H9 (cell line): ENCODE data around the gene MRPL21. TPM values are rescaled to one million over a fixed set of nuclear protein-coding genes. Genes with fewer than 3 reads are reported as not detected.

Experiments used
- DNase-seq: peaks from one replicate; pipeline ENCODE4 v3.0.0-alpha.2; 2017
- H2AFZ ChIP-seq: one replicate; pipeline ENCODE4 v1.6.1; 2013; ENCODE audit warnings: mild to moderate bottlenecking, low read length, control low read depth, moderate library complexity
- H2AK5ac ChIP-seq: 2 replicates; pipeline ENCODE4 v1.6.1; 2013; ENCODE audit warnings: low read length, control low read depth, mixed read lengths; ENCODE audit not compliant: insufficient read length
- H2BK120ac ChIP-seq: one replicate; pipeline ENCODE4 v1.6.1; 2013; ENCODE audit warnings: low read depth, mild to moderate bottlenecking, low read length, control low read depth, inconsistent platforms; ENCODE audit not compliant: poor library complexity, severe bottlenecking
- H2BK12ac ChIP-seq: 2 replicates; pipeline ENCODE4 v1.6.1; 2013; ENCODE audit warnings: low read length, control low read depth, mixed read lengths, low read depth; ENCODE audit not compliant: insufficient read length
- H2BK15ac ChIP-seq: 2 replicates; pipeline ENCODE4 v1.6.1; 2013; ENCODE audit warnings: low read depth, low read length, control low read depth
- H2BK20ac ChIP-seq: one replicate; pipeline ENCODE4 v1.6.1; 2013; ENCODE audit warnings: low read depth, mild to moderate bottlenecking, low read length, control low read depth, inconsistent platforms; ENCODE audit not compliant: poor library complexity, severe bottlenecking
- H2BK5ac ChIP-seq: 2 replicates; pipeline ENCODE4 v1.6.1; 2013; ENCODE audit warnings: low read length, control low read depth, mixed read lengths; ENCODE audit not compliant: insufficient read length
- H3K14ac ChIP-seq: 2 replicates; pipeline ENCODE4 v1.6.1; 2013; ENCODE audit warnings: low read length, control low read depth; ENCODE audit not compliant: insufficient read depth
- H3K18ac ChIP-seq: 2 replicates; pipeline ENCODE4 v1.6.1; 2013; ENCODE audit warnings: low read depth, mild to moderate bottlenecking, mixed read lengths, low read length, control low read depth; ENCODE audit not compliant: insufficient read length
- H3K23ac ChIP-seq: 2 replicates; pipeline ENCODE4 v1.6.1; 2013; ENCODE audit warnings: low read length, control low read depth, mixed read lengths, low read depth; ENCODE audit not compliant: insufficient read length
- H3K23me2 ChIP-seq: 2 replicates; pipeline ENCODE4 v1.6.1; 2013; ENCODE audit warnings: low read depth, mild to moderate bottlenecking, mixed read lengths, low read length, control low read depth; ENCODE audit not compliant: insufficient read length, poor library complexity, severe bottlenecking
- H3K27ac ChIP-seq: 2 replicates; pipeline ENCODE4 v1.5.1; 2013; ENCODE audit warnings: low read length, control low read depth, mixed read lengths, low read depth; ENCODE audit not compliant: insufficient read length
- H3K27me3 ChIP-seq: 2 replicates; pipeline ENCODE4 v1.6.1; 2013; ENCODE audit warnings: low read length, control low read depth, inconsistent platforms; ENCODE audit not compliant: insufficient read depth
- H3K4ac ChIP-seq: 2 replicates; pipeline ENCODE4 v1.6.1; 2013; ENCODE audit warnings: low read depth, mild to moderate bottlenecking, control low read depth, inconsistent platforms, low read length, moderate library complexity
- H3K4me1 ChIP-seq: 2 replicates; pipeline ENCODE4 v1.6.1; 2013; ENCODE audit warnings: low read length, control low read depth, inconsistent platforms; ENCODE audit not compliant: insufficient read depth
- H3K4me2 ChIP-seq: 2 replicates; pipeline ENCODE4 v1.6.1; 2013; ENCODE audit warnings: low read length, control low read depth, mixed read lengths; ENCODE audit not compliant: insufficient read length, insufficient read depth
- H3K56ac ChIP-seq: 2 replicates; pipeline ENCODE4 v1.6.1; 2013; ENCODE audit warnings: low read depth, mild to moderate bottlenecking, mixed read lengths, low read length, control low read depth; ENCODE audit not compliant: insufficient read length
- H3K79me1 ChIP-seq: 2 replicates; pipeline ENCODE4 v1.6.1; 2013; ENCODE audit warnings: low read depth, mild to moderate bottlenecking, moderate library complexity, low read length, control low read depth, inconsistent platforms; ENCODE audit not compliant: insufficient read depth, poor library complexity, severe bottlenecking
- H3K79me2 ChIP-seq: 2 replicates; pipeline ENCODE4 v1.6.1; 2013; ENCODE audit warnings: low read length, control low read depth, inconsistent platforms; ENCODE audit not compliant: insufficient read depth
- H3K9ac ChIP-seq: 2 replicates; pipeline ENCODE4 v1.6.1; 2013; ENCODE audit warnings: low read length, control low read depth, mixed read lengths; ENCODE audit not compliant: insufficient read length; ENCODE audit errors: extremely low read depth
- H3K9me3 ChIP-seq: one replicate; pipeline ENCODE4 v1.6.1; 2013; ENCODE audit warnings: low read depth, low read length, inconsistent platforms; ENCODE audit not compliant: control insufficient read depth
- H3T11ph ChIP-seq: one replicate; pipeline ENCODE4 v1.6.1; 2013; ENCODE audit warnings: mild to moderate bottlenecking, low read length, control low read depth, inconsistent platforms
- H4K20me1 ChIP-seq: one replicate; pipeline ENCODE4 v1.6.1; 2013; ENCODE audit not compliant: control insufficient read depth, insufficient read length, insufficient read depth
- H4K5ac ChIP-seq: 2 replicates; pipeline ENCODE4 v1.6.1; 2013; ENCODE audit warnings: low read depth, mild to moderate bottlenecking, mixed read lengths, low read length, control low read depth; ENCODE audit not compliant: insufficient read length
- H4K8ac ChIP-seq: replicated peaks from 2 replicates; pipeline ENCODE4 v1.6.1; 2013; ENCODE audit warnings: low read length, control low read depth, mixed read lengths, low read depth; ENCODE audit not compliant: insufficient read length
- H4K91ac ChIP-seq: 2 replicates; pipeline ENCODE4 v1.6.1; 2013; ENCODE audit warnings: low read depth, mild to moderate bottlenecking, moderate library complexity, mixed read lengths, low read length, control low read depth; ENCODE audit not compliant: insufficient read length
- H3K27ac Mint-ChIP-seq, 3 experiments: 2 replicates in 2 of 3; 3 replicates in 1 of 3; pipeline ENCODE4 v1.8.0; 2020 to 2021; ENCODE audit warnings: mixed read lengths in 3 of 3, mild to moderate bottlenecking in 1 of 3, moderate library complexity in 1 of 3
- H3K27me3 Mint-ChIP-seq: 2 replicates; pipeline ENCODE4 v1.8.0; 2021; ENCODE audit warnings: low read depth, mild to moderate bottlenecking, moderate library complexity, mixed read lengths
- H3K36me3 Mint-ChIP-seq, 3 experiments: 2 replicates in 2 of 3; 3 replicates in 1 of 3; pipeline ENCODE4 v1.8.0; 2020 to 2021; ENCODE audit warnings: low read depth in 3 of 3, mixed read lengths in 3 of 3; ENCODE audit not compliant: insufficient read depth in 1 of 3
- H3K4me1 Mint-ChIP-seq, 2 experiments: 2 replicates each; pipeline ENCODE4 v1.8.0; 2020; ENCODE audit warnings: mixed read lengths in 2 of 2
- H3K4me3 Mint-ChIP-seq, 2 experiments: 2 replicates in 1 of 2; 3 replicates in 1 of 2; pipeline ENCODE4 v1.8.0; 2020 to 2021; ENCODE audit warnings: mild to moderate bottlenecking in 2 of 2, mixed read lengths in 2 of 2, moderate library complexity in 1 of 2
- H3K9me3 Mint-ChIP-seq, 2 experiments: 2 replicates in 1 of 2; 3 replicates in 1 of 2; pipeline ENCODE4 v1.8.0; 2020; ENCODE audit warnings: mild to moderate bottlenecking in 2 of 2, mixed read lengths in 2 of 2, moderate library complexity in 1 of 2
- WGBS: extraction: QIAGEN DNeasy Blood & Tissue Kit; methylation state at CpG from one replicate; pipeline ENCODE4 v1.1.7; 2013; ENCODE audit warnings: missing lambda C conversion rate, low lambda C conversion rate, mixed read lengths; ENCODE audit not compliant: insufficient read length; ENCODE audit errors: extremely low coverage; 5-methylcytosine and 5-hydroxymethylcytosine counted together
- total RNA-seq: library from RNA; stranded (reverse); gene quantifications from 2 replicates; pipeline ENCODE4 v1.2.1, GENCODE V29; 2021
- TF ChIP-seq, protein P1 (sequence below): fragments of 200-600 bp; sonication (generic); conservative IDR thresholded peaks from 3 replicates; pipeline ENCODE4 v1.8.0; 2021; ENCODE audit warnings: antibody characterized with exemption, mild to moderate bottlenecking

The MRPL21 gene
- total RNA-seq, 1 experiment from 2014 or later, result 91.5 TPM

DNA sequence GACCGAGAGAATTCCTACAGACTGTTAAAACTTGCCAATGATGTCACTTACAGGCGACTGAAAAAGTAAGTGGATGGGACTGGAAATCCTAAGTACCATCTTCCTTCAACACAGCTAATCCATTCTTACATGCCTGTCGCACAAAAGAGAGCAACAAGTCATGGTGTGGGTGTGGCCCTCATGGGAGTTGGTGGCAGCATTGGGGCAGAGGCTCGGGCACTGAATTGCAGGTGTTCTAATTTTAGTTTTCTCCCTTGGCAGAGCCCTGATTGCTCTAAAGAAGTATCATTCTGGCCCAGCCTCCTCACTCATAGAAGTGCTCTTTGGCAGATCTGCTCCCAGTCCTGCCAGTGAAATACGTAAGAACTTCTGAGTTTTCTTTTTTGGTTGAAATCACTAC is 4.6 kb upstream of the MRPL21 start:
- H2BK15ac ChIP-seq, result no peak overlapping the region
- Mint-ChIP-seq H3K4me1 (peaks cover 9 to 16% of the 10 kb centered on the region in 2 experiments), H3K27ac (no peak overlapping the region), H3K4me3 (no peak overlapping the region), H3K9me3 (no peaks in the 10 kb centered on the region), H3K36me3 (peaks cover 15 to 56% (median 48%) of the 10 kb centered on the region in 3 experiments; a peak in 6 of 7 replicates), H3K27me3 (no peaks in the 10 kb centered on the region)
- no peak overlapping the region for H3K9ac ChIP-seq
- no CpG with 5 or more reads among the region's 5 CpGs for WGBS
- no peak overlapping the region for H3K18ac ChIP-seq
- H3K79me1 ChIP-seq, result peaks cover 5% of the 10 kb centered on the region
- H3K4me1 ChIP-seq, result no peaks in the 10 kb centered on the region
- H4K5ac ChIP-seq, result no peak overlapping the region
- DNase-seq, result no peak
- H4K91ac ChIP-seq, result no peak overlapping the region
- no peaks in the 10 kb centered on the region for H3K9me3 ChIP-seq
- H2BK20ac ChIP-seq, result no peak overlapping the region
- H3K14ac ChIP-seq, result no peak overlapping the region
- H2AFZ ChIP-seq, result no peak overlapping the region
- H3K27ac ChIP-seq, result no peak overlapping the region
- no peaks in the 10 kb centered on the region for H4K20me1 ChIP-seq
- H3K23me2 ChIP-seq, result peaks cover 11% of the 10 kb centered on the region
- TF ChIP-seq, protein P1, sequence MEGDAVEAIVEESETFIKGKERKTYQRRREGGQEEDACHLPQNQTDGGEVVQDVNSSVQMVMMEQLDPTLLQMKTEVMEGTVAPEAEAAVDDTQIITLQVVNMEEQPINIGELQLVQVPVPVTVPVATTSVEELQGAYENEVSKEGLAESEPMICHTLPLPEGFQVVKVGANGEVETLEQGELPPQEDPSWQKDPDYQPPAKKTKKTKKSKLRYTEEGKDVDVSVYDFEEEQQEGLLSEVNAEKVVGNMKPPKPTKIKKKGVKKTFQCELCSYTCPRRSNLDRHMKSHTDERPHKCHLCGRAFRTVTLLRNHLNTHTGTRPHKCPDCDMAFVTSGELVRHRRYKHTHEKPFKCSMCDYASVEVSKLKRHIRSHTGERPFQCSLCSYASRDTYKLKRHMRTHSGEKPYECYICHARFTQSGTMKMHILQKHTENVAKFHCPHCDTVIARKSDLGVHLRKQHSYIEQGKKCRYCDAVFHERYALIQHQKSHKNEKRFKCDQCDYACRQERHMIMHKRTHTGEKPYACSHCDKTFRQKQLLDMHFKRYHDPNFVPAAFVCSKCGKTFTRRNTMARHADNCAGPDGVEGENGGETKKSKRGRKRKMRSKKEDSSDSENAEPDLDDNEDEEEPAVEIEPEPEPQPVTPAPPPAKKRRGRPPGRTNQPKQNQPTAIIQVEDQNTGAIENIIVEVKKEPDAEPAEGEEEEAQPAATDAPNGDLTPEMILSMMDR, result no peak
- no peak overlapping the region for H2BK12ac ChIP-seq
- H2BK120ac ChIP-seq, result no peak overlapping the region
- no peaks in the 10 kb centered on the region for H3K27me3 ChIP-seq
- no peak overlapping the region for H2AK5ac ChIP-seq
- H3T11ph ChIP-seq, result no peak overlapping the region
- H4K8ac ChIP-seq, result no peak overlapping the region
- H2BK5ac ChIP-seq, result no peak overlapping the region
- no peak overlapping the region for H3K56ac ChIP-seq
- H3K23ac ChIP-seq, result no peak overlapping the region
- H3K4me2 ChIP-seq, result no peak overlapping the region
- H3K79me2 ChIP-seq, result peaks cover 10% of the 10 kb centered on the region; the same call in 1 of the 2 replicates
- no peak overlapping the region for H3K4ac ChIP-seq
